ENCODE measurements around the gene BEST2.
"Not testable (repeated sequence)": the region's sequence is repeated elsewhere in the genome, so short reads cannot be mapped to it uniquely, and the experiment has no call there.

The BEST2 gene

DNA sequence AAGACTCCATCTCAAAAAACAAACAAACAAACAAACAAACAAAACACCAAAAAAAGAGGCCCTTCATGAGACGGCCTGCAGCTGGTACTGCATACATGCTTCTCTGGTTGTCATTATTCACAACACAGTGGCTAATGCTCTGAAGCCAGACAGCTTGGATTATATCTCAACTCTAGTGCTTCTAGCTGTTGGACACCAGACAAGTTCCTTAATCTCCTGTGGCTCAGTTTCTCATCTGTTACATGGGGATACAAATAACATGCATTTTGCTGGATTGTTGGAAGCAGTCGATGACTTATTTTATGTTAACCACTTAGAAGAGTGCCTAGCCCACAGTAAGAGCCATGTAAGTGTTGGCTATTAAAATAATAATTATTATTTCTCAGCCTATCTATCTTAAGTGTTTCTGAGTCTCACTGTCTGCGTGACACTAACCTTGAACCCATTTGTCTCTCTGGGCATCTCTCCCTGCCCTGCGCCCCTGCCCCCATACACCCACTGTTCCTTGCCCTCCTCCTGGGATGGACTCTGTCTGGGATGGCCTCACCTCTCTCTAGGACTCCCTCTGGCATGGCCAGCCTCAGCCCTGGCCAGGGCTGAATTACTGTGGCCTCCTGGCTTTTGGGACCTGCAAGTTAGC is 36.6 kb downstream of the BEST2 start:
- no peak for DNase-seq (ENCODE audit: low read depth)

DNA sequence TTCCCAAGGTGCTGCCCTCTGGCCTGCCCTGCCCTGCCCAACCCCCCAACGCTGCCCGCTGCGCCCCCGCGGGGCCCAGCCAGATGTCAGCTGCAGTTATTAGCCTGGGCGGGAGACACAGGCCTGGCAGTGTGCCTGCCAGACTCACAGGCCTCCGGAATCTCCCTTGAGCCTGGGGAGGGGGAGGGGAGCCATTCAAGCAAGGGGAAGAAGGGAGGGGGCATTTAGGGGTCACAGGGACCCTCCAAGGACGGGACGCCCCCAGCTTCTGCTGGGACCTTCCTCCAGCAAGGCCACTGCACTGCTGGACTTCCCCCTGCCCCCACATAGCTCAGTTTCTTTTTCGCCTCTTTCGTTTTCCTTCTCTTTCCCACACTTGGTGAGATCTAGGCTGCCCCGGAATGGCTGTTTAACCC is 37.1 kb downstream of the BEST2 start:
- no peak for DNase-seq (ENCODE audit: low read depth)

DNA sequence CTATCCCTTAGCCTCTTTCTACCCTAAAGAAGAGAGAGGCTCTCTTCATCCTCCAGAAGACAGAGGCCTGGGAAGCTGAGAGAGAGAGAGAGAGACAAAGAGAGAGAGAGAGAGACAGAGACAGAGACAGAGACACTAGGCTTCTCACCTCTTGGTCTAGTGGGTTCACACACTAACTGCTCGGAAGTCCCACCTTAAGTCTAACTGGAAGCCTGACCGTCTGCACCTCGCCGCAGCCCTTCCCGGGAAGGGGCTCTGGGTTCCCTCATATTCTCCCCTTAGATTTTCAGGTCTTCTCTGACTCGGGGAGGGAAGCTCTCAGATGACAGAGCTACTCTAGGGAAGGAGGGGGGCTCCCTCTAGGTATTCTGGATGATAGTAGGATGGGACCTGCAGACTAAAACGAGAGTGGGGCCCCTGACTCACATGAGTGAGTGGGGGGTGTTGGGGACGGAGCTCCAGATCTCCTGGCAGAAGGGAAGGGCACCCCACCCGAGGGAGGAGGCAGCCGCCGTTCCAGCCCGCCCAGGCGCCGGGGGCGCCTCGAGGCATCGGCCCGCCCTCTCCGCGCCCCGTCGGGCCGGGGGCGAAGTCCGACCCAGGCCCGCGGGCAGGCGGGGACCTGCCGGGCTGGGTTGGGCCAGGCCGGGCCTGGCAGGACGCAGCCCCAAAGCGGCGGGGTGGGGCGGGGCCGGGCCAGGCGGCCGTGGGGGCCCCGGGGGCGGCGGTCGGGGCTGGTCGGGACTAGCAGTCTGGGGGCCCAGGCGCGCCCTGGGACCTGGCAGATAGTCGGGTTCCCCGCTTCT is 37.7 kb downstream of the BEST2 start:
- no peak for DNase-seq (ENCODE audit: low read depth)

DNA sequence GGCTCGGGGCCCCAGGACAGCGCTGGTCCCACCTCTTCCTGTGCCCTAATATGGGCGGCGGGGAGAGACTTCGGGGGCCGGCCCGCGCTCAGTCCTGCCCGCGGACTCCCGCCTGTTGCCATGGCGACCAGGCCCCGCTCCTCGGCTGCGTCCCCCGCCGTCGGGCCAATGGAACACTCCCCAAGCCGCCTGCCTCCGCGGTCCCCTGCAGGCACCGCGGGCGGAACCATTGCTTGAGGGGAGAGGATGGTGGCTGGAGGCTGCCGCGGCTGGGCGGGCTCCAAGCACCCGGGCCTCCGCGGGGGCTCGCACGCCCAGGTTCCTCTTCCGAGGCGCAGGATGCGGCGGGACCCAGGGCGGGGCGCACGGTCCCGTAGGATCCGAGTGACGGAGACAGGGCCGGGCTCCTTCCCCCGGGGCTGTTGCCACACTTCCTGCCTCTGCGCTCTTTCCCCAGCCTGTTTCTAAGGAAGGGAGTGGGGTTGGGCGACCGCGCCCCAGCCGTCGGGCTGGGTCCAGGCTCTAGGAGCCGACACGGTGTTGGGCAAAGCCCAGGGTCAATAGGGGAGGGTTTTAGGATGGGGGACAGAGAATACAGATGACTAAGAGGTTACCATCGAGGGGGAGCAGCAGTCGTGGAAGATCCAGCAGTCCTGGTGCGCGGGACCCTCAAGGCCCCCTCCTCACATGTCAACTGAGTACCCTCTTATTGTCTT is 38.5 kb downstream of the BEST2 start:
- DNase-seq (ENCODE audit: low read depth), result peak; percentile 87

DNA sequence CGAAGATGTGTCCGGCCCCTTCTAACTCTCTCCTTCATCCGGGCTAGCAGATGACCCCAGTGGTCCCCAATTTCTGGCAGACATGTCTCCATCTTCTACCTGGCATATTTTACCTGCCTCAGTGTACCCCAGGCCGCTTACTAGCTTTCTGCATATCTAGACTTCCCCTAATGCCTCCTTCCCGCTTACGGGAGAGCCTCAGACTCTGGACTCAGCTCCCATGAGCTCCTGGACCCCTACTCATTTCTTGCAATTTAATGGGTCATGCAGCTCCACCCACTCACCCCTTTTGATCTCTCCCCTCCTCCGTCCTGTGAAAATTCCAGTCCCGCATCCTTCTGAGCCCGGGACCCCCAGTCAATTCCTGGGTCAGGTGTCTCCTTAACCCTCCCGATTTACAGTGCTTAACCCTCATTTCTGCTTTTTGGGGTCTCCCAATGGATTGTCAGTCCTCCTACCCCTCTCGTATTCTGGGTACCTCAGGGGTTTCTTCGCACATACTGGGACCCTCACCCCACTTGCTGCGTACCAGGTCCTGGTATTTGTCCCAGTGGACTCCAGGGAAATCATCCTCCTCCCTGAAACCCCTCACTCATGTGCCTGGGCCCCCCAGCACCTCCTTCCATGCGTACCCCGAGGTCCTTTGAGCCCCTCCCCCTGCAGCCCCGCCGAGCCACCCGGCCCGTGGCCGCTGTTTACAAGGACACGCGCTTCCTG is 39.2 kb downstream of the BEST2 start:
- no peak for DNase-seq (ENCODE audit: low read depth)

DNA sequence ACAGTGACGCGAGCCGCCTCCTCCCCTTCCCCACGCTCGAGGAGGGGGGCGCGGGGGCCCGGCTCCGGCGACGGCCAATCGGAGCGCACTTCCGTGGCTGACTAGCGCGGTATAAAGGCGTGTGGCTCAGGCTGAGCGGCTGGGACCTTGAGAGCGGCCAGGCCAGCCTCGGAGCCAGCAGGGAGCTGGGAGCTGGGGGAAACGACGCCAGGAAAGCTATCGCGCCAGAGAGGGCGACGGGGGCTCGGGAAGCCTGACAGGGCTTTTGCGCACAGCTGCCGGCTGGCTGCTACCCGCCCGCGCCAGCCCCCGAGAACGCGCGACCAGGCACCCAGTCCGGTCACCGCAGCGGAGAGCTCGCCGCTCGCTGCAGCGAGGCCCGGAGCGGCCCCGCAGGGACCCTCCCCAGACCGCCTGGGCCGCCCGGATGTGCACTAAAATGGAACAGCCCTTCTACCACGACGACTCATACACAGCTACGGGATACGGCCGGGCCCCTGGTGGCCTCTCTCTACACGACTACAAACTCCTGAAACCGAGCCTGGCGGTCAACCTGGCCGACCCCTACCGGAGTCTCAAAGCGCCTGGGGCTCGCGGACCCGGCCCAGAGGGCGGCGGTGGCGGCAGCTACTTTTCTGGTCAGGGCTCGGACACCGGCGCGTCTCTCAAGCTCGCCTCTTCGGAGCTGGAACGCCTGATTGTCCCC is 39.9 kb downstream of the BEST2 start, which contains the start of gene JUNB:
JUNB (plus strand) TSS at position 142 of the 706 bp plus-strand sequence; CDS start at position 428, 286 bp downstream.
- peak; percentile 95 for DNase-seq (ENCODE audit: low read depth)

DNA sequence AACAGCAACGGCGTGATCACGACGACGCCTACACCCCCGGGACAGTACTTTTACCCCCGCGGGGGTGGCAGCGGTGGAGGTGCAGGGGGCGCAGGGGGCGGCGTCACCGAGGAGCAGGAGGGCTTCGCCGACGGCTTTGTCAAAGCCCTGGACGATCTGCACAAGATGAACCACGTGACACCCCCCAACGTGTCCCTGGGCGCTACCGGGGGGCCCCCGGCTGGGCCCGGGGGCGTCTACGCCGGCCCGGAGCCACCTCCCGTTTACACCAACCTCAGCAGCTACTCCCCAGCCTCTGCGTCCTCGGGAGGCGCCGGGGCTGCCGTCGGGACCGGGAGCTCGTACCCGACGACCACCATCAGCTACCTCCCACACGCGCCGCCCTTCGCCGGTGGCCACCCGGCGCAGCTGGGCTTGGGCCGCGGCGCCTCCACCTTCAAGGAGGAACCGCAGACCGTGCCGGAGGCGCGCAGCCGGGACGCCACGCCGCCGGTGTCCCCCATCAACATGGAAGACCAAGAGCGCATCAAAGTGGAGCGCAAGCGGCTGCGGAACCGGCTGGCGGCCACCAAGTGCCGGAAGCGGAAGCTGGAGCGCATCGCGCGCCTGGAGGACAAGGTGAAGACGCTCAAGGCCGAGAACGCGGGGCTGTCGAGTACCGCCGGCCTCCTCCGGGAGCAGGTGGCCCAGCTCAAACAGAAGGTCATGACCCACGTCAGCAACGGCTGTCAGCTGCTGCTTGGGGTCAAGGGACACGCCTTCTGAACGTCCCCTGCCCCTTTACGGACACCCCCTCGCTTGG is 40.7 kb downstream of the BEST2 start:
- peak; percentile 70 for DNase-seq (ENCODE audit: low read depth)

DNA sequence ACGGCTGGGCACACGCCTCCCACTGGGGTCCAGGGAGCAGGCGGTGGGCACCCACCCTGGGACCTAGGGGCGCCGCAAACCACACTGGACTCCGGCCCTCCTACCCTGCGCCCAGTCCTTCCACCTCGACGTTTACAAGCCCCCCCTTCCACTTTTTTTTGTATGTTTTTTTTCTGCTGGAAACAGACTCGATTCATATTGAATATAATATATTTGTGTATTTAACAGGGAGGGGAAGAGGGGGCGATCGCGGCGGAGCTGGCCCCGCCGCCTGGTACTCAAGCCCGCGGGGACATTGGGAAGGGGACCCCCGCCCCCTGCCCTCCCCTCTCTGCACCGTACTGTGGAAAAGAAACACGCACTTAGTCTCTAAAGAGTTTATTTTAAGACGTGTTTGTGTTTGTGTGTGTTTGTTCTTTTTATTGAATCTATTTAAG is 41.3 kb downstream of the BEST2 start:
- DNase-seq (ENCODE audit: low read depth), result no peak

DNA sequence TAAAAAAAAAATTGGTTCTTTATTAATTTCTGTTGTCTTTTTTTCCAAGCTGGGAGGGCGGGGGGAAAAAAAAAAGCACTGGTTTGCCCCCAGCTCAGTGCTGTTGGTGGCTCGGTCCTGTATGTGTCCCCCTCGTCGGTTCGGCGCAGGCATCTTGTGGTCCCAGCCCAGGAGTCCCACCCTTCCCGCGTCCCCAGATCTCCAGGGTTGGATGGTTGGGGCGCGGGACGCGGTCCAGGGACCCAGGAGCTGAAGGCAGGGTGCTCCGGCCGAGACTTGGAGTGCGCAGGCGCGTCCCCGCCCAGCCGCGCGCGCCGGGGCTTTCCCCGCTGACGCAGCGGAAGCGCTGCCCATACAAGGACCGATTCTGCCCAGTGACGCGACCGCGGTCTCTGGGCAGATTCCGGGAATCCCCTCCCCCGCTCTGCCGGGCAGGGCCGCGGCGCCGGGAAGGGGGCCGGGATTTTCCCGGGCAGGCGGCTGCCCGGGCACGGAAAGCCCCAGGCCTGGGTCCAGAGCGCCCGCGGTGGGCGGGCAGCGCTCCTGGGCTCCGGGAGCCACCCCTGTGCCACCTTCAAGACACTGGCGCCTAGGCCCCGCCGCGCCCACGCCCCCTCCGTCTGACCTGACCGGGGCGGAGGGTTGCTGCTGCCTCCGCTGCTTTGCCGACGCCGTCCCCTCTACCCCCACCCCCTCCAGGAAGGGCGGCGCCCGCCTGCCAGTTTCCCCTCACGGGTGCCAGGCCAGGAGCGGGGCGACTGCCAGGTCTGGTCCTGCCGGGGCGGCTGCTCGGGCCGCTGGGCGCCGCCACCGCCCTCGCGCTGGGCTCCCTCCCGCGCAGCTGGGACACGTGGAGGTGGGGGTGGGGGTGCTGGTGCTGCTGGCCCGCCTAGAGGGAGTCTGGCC is 42.0 kb downstream of the BEST2 start:
- DNase-seq (ENCODE audit: low read depth), result peak; percentile 88

DNA sequence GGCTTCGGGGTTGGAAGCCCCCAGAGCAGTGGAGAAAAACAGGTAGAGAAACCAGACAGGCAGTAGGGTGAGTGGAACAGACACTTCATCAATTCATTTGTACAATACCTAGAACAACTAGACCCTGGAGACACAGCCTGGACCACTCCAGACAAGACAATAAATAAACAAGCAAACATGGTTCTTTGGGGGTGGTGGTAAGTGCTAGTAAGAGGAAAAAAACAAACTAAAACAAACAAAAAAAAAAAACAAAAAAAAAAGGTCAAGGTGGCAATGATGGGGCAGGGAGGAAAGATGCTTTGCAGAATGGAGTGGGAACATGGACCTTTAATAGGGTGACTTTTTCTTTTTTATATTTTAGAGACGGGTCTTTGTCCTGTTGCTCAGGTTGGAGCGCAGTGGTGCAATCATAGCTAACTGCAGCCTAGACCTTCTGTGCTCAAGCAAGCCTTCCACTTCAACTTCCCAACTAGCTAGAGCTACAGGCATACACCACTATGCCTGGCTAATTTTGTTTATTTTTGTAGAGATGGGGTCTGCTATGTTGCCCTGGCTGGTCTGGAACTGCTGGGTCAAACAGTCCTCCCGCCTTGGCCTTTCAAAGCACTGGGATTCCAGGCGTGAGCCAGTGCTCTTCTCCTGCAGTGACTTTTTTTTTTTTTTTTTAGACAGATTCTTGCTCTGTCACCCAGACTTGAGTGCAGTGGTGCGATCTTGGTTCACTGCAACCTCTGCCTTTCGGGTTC is 42.8 kb downstream of the BEST2 start:
- DNase-seq (ENCODE audit: low read depth), result no peak

DNA sequence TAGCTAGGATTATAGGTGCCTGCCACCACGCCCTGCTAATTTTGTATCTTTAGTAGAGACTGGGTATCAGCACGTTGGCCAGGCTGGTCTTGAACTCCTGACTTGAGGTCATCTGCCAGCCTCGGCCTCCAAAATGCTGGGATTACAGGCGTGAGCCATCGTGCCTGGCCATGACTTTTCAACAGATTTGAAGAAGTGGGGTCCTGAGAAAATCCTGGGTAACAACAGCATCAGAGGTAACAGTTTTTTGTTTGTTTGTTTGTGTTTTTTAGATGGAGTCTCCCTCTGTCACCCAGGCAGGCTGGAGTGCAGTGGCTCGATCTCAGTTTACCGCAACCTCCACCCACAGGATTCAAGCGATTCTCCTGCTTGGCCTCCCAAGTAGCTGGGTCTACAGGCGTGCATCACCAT is 43.4 kb downstream of the BEST2 start:
- DNase-seq (ENCODE audit: low read depth), result no peak

DNA sequence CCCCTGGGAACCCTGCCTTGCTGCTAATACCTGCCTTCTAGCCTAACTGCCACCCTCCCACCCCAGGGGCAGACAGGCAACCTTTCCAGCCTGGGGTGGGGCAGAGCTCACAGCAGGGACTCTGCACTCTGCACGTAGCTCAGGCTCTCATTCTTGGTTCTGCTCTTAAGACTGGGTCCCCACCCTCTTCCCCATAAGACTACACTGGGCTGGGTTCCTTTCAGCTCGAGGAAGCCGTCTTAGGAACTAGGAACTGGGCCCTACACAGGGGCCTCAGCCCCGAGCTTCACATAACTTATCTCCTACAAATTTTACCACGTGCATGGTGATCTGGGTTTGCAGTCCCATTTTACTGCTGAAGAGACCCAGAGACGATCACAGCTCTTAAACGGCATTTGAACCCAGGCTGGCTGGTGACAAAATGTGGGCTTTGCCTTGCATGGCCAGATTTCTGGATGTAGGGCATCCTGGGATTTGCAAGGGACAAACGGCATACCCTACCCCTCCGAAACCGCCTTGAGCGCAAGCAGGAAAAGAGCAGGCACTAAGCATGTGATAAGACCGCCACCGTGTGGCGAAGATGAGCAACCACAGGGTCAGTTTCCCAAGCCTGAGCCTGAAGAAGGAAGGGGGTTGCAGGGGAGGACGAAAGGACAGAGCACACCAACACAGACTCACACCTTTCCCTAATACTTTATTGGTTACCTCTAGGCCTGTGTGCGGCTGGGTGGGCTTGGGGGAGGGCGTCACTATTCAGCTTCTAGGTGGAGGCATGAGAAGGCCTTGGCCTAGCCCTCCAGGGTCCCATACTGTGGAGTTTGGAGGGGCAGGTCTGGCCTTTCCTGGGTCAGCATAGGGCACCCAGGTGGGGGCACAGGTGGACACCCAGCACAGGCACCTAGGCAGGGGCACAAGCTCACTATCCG is 44.8 kb downstream of the BEST2 start:
- DNase-seq (ENCODE audit: low read depth), result peak; percentile 70

DNA sequence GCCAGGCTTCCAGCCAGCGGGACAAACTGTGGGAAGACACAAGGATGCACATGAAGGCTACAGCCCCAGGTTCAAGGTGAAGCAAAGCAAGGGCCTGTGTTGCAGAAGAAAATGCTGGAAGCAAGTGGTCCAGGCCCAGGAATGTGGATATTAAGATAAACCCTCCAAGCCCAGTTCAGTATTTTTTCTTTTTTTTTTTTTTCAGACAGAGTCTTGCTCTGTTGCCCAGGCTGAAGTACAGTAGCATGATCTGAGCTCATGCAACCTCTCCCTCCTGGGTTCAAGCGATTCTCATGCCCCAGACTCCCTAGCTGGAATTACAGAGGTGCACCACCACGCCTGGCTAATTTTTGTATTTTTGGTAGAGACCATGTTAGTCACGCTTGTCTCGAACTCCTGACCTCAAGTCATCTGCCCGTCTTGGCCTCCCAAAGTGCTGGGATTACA is 45.6 kb downstream of the BEST2 start:
- DNase-seq (ENCODE audit: low read depth), result no peak

DNA sequence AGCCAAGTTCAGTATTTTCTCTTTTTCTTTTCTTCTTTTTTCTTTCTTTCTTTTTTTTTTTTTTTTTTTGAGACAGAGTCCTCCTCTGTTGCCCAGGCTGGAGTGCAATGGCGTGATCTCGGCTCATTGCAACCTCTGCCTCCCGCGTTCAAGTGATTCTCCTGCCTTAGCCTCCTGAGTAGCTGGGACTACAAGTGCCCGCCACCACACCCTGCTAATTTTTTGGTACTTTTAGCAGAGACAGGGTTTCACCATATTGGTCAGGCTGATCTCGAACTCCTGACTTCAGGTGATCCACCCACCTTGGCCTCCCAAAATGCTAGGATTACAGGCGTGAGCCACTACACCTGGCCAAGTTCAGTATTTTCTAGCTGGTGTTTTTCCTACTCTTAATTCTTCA is 46.0 kb downstream of the BEST2 start:
- not testable (repeated sequence) for DNase-seq (ENCODE audit: low read depth)

DNA sequence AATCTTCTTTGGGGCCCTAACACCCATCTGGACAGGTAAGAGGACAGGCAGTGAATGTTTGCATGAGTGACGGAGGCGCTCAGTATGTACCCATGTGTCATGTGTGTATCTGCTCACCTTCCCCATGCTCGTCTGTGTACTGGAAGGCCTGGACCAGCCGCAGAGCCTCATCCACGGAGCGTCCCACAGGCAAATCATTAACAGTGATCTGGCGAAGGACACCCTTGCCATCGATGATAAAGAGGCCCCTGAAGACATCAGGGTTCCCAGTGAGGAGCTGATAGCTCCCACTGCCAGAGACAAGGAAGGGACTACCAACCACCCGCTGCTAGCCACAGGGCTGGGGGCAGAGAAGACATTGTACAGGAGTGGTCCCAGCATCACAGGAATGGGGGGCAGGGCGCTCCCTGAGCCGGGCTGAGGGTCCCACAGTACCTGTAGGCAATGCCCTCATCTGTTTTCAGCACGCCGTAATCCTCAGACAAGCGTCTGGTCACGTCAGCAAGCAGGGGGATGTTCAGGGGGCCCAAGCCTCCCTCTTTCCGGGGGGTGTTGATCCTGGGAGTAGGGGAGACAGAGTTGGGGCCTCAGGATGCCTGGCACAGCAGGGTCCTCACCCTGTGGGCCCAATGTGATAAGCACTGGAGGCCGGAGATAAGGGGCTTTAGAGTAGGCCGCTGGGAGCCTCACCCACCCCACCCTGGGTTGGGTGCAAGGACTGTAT is 48.3 kb downstream of the BEST2 start:
- DNase-seq (ENCODE audit: low read depth), result no peak

DNA sequence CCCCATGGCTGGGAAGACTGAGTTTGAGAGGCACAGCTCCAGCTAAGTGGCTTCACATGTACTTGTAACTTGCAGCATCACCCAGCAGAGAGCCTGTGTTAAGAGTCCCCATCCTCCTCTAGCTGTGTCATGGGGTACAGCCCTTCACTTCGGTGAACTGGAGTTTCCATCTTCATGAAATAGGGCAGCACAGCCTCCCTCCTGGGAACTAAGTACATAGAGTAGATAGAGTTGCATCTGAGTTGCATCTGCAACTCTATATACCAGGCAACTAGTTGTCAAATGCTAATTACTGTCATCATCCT is 48.8 kb downstream of the BEST2 start:
- no peak for DNase-seq (ENCODE audit: low read depth)

DNA sequence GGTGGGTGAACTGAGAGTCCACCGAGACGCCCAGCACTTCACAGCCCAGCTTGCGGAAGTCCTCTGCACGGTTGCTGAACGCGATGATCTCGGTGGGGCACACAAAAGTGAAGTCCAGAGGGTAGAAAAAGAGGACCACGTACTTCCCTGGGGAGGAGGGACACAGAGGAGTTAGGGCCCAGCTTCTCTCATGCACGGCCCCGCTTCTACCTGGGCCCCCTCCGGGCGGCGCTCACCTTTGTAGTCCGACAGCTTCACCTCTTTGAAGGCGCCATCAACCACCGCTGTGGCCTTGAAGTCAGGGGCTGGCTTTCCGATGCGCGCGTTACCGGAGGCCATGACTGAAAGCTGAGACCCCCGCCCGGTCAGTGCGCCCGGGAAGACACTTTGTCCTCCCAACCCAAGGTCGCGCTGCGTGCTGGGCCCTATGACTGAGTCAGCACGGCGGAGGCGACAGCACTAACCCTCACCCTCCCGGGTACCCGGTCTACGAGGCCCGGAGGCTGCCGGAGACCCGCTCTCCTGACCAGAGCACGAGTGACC is 49.4 kb downstream of the BEST2 start:
- DNase-seq (ENCODE audit: low read depth), result no peak

All from activated T-cell treated with anti-CD3 and anti-CD28 coated beads for 24 hours (primary cell).